ENCODE results near the gene PRKCQ. TPM values are rescaled to one million over a fixed set of nuclear protein-coding genes. Genes with fewer than 3 reads are reported as not detected.

Gene PRKCQ
- total and polyA plus RNA-seq, 2 of the 8 experiments (the other 6 are each of a cell fraction or from before 2014, with no cell fraction given): 9.1 to 22.6 TPM

DNA sequence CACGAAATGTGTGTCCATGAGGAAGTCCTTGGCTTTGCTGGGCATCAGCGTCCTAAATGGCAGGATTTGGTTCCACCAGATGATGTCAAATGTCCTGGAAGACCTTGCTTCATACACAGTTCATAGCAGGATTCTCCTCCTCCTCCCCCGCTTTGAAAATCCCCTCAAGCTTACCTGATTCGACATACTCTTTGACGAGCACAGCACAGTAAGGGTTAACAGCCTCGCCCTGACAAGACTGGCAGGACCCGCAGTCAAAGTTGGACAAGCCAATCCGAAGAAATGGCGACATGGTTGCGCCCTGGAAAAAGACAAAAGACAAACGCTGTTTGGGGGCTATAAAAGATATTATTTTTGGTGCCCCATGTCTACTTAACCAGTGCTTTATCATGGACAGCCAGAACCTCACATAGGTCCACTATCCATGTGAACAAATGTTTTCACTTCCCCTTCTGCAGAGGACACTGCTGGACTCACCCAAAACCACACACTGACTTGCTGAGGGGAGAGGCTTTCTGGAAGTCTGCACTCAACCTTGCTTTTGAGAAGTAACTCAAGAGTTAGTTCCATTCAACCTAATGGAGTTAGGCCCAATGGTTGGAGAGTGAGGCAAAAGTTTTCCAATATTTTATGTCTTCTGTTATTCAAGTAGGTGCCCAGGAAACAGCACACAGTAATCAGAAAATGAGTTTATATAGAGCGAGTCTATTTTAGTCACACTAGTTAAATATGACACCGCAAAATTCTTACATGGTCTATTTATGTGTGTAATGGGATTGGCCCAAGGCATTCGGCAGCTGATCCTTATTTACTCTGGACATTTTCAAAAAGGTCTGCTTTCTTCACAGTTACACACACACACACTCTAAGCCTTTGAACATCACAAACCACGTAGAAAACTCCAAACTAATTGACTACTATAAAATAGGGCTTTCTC, 65.0 kb downstream of the PRKCQ start:
- Histone ChIP-seq H4K5ac (ENCODE audit: insufficient read length, low read depth, low read length) (no peak overlapping the region), H3K79me2 (ENCODE audit: control insufficient read depth in 1 of 2, insufficient read depth in 2 of 2, low read length in 2 of 2) (no peaks in the 10 kb centered on the region; a peak in 1 of 4 replicates), H3K23me2 (ENCODE audit: low read depth, low read length) (no peaks in the 10 kb centered on the region), H3K4me2 (ENCODE audit: insufficient read depth in 1 of 2, low read depth in 2 of 2, low read length in 2 of 2) (no peak overlapping the region), H3K14ac (ENCODE audit: insufficient read length) (no peak overlapping the region), H3K4me3 (ENCODE audit: extremely low read depth in 1 of 4, insufficient read depth in 2 of 4, low read depth in 3 of 4, low read length in 4 of 4) (no peak overlapping the region), H2BK120ac (replicated peaks; ENCODE audit: low read depth, low read length) (no peak overlapping the region), H4K91ac (replicated peaks; ENCODE audit: insufficient read length, low read length) (no peak overlapping the region), H2AK5ac (ENCODE audit: low read depth, low read length) (no peak overlapping the region), H2BK20ac (ENCODE audit: low read length) (no peak overlapping the region), H4K8ac (ENCODE audit: extremely low read depth, insufficient read depth, low read length) (no peak overlapping the region), H3K9me3 (ENCODE audit: insufficient read depth in 2 of 2, low read depth in 1 of 2, low read length in 1 of 2) (peaks cover 3 to 4% of the 10 kb centered on the region in 2 experiments; a peak in 1 of 4 replicates), H2AFZ (ENCODE audit: low read length) (no peak overlapping the region), H3K23ac (ENCODE audit: insufficient read length) (no peak overlapping the region), H3K36me3 (ENCODE audit: control insufficient read depth in 2 of 4, insufficient read depth in 4 of 4, low read length in 3 of 4) (peaks cover 0 to 16% (median 5%) of the 10 kb centered on the region in 4 experiments; a peak in 3 of 8 replicates), H3K56ac (replicated peaks; ENCODE audit: insufficient read length, low read depth, low read length) (no peak overlapping the region), H3K18ac (ENCODE audit: extremely low read depth, low read length) (no peak overlapping the region), H2BK5ac (ENCODE audit: low read depth, low read length) (no peak overlapping the region), H3K4me1 (replicated peaks in 1 of 4; ENCODE audit: control insufficient read depth in 3 of 4, insufficient read depth in 4 of 4, low read length in 3 of 4) (peaks cover 0 to 10% (median 0%) of the 10 kb centered on the region in 4 experiments; a peak in 1 of 7 replicates), H2BK12ac (ENCODE audit: low read depth, low read length) (no peak overlapping the region), H3K27me3 (replicated peaks in 1 of 4; ENCODE audit: control insufficient read depth in 3 of 4, extremely low read depth in 1 of 4, insufficient read depth in 3 of 4, low read length in 3 of 4) (no peaks in the 10 kb centered on the region), H3K9ac (replicated peaks in 1 of 4; ENCODE audit: extremely low read depth in 1 of 4, low read depth in 3 of 4, low read length in 3 of 4) (no peak overlapping the region; a peak in 1 of 7 replicates), H3K4ac (replicated peaks; ENCODE audit: insufficient read length, low read depth, low read length) (no peak overlapping the region), H3K79me1 (ENCODE audit: low read depth, low read length) (no peaks in the 10 kb centered on the region), H2BK15ac (ENCODE audit: low read length) (no peak overlapping the region), H3K27ac (ENCODE audit: low read depth, low read length) (no peak overlapping the region), H4K20me1 (replicated peaks in 1 of 2; ENCODE audit: control insufficient read depth in 1 of 2, insufficient read depth in 2 of 2, low read length in 2 of 2) (no peaks in the 10 kb centered on the region)
- FAIRE-seq: no peak
- POLR2A ChIA-PET (ENCODE audit: partially characterized antibody): no interaction called here
- CTCF ChIA-PET (ENCODE audit: partially characterized antibody): interaction anchor here (0.9 to 2.3 kb wide), 9 partner anchors 16 to 167 kb away, joined by 3 to 9 read pairs (median 3); partner anchors contain the start of gene PRKCQ
- 85% methylated on average over 15 of the region's 15 CpGs; no CpG with 5 or more reads in 1 of the 2 experiments for WGBS, 2 experiments (ENCODE audit: extremely low coverage in 1 of 2, insufficient coverage in 1 of 2, insufficient read length in 1 of 2, insufficient replicate concordance in 2 of 2, low coverage in 1 of 2, low lambda C conversion rate in 2 of 2, missing lambda C conversion rate in 1 of 2)
- DNase-seq (ENCODE audit: low read depth in 1 of 2, low spot score in 2 of 2): no peak
- TF ChIP-seq, protein P1, sequence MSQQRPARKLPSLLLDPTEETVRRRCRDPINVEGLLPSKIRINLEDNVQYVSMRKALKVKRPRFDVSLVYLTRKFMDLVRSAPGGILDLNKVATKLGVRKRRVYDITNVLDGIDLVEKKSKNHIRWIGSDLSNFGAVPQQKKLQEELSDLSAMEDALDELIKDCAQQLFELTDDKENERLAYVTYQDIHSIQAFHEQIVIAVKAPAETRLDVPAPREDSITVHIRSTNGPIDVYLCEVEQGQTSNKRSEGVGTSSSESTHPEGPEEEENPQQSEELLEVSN (IDR thresholded peaks at IDR 0.05): no peak
- TF ChIP-seq POU5F1 (IDR thresholded peaks at IDR 0.05; ENCODE audit: low read depth, low read length): no peak
- TF ChIP-seq SUZ12 (IDR thresholded peaks at IDR 0.05; ENCODE audit: low read length): no peak
- TF ChIP-seq YY1 (IDR thresholded peaks at IDR 0.05; ENCODE audit: low read depth, low read length): no peak
- no peak for TF ChIP-seq CEBPB (IDR thresholded peaks at IDR 0.05; ENCODE audit: low read depth, low read length)
- no peak for TF ChIP-seq CHD2 (IDR thresholded peaks at IDR 0.05; ENCODE audit: low read length)
- no peak for TF ChIP-seq CREB1 (IDR thresholded peaks at IDR 0.05)
- TF ChIP-seq RFX5 (IDR thresholded peaks at IDR 0.05; ENCODE audit: borderline replicate concordance, low read depth, low read length): no peak
- TF ChIP-seq RNF2 (IDR thresholded peaks at IDR 0.05; ENCODE audit: borderline replicate concordance, low read depth, low read length, missing control alignments, poor library complexity, severe bottlenecking): no peak
